BJ (cell line): ENCODE data around the gene PTPN7. TPM values are rescaled to one million over a fixed set of nuclear protein-coding genes. Genes with fewer than 3 reads are reported as not detected.

ENCODE experiments used
- CTCF ChIA-PET: fragments of 350-600 bp; formaldehyde crosslinking; extraction: SDS; loops from one replicate; lab custom pipeline; 2021; ENCODE audit warnings: antibody characterized with exemption, inconsistent platforms; lab: Yijun Ruan, JAX
- POLR2A ChIA-PET: fragments of 300-600 bp; sonication (Branson Sonifier 250); formaldehyde crosslinking; extraction: SDS; loops from one replicate; lab custom pipeline; 2021; ENCODE audit warnings: antibody characterized with exemption; lab: Charles Lee
- DNase-seq: peaks from one replicate; pipeline ENCODE4 v3.0.0-alpha.2; 2011; ENCODE audit warnings: low read depth
- H3K27me3 ChIP-seq: 2 replicates; pipeline ENCODE4 v1.6.0; 2011; ENCODE audit warnings: low read length; ENCODE audit not compliant: control insufficient read depth, insufficient read depth
- H3K36me3 ChIP-seq: 2 replicates; pipeline ENCODE4 v1.5.1; 2011; ENCODE audit warnings: low read length; ENCODE audit not compliant: control insufficient read depth, insufficient read depth
- H3K4me3 ChIP-seq: 2 replicates; pipeline ENCODE4 v1.5.1; 2011; ENCODE audit warnings: low read depth, mild to moderate bottlenecking, control low read depth, low read length
- polyA plus RNA-seq: library from polyadenylated mRNA; depleted of rRNA; stranded (reverse); fragments of >200 nt; gene quantifications from 2 replicates; pipeline ENCODE4 v1.2.3, GENCODE V29; 2011
- TF ChIP-seq, protein P1 (sequence below): IDR thresholded peaks from 2 replicates; pipeline ENCODE4 v1.5.1; 2011; ENCODE audit warnings: low read depth, mild to moderate bottlenecking, control low read depth, inconsistent platforms, low read length, moderate library complexity; ENCODE audit not compliant: insufficient read depth

The PTPN7 gene
- polyA plus RNA-seq, 1 experiment, result not detected

DNA sequence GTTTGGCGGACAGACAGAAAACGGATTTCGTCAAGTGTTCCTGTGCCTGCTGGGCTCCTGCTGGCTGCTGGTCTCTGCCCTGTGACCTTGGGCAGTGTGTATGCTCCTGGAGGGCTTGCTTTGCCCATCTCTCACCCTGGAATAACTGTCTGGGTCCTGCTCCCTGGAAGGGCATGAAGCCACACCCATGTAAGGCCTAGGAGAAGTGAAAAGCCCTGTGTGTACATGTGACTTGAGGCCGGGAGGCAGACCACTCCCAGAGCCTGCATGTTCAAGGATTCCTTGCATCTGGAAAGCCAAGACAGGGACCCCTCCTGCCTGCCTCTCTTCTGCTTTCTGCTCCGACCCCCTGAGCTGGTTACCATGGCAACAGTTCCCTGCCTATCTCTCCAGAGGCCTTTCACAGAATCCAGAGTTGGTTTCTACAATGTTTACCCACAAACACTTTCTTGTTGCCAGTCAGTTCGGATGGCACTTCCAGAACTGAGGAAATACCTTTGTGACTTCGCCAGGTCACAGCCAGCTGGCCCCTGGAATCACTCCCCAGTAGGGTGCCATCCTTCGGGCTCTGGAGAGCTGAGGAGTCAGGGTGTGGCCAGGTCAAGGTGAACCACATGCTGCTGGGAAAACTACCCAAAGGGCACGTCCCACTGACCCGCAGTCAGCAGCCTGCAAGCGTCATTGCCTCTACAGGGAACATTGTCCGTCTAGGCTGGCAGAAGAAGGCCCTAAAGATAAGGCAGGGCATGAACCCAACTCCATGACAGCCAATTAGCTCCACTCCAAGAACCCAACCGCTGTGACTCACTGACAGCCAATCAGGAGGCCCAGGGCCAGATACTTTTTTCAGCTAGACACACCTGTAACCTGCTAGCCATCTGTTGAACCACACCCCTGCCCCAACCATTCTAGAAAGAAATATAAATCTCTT is 52.3 kb downstream of the PTPN7 start:
- Histone ChIP-seq H3K4me3 (no peak overlapping the region), H3K27me3 (no peaks in the 10 kb centered on the region), H3K36me3 (no peaks in the 10 kb centered on the region)
- TF ChIP-seq, protein P1, sequence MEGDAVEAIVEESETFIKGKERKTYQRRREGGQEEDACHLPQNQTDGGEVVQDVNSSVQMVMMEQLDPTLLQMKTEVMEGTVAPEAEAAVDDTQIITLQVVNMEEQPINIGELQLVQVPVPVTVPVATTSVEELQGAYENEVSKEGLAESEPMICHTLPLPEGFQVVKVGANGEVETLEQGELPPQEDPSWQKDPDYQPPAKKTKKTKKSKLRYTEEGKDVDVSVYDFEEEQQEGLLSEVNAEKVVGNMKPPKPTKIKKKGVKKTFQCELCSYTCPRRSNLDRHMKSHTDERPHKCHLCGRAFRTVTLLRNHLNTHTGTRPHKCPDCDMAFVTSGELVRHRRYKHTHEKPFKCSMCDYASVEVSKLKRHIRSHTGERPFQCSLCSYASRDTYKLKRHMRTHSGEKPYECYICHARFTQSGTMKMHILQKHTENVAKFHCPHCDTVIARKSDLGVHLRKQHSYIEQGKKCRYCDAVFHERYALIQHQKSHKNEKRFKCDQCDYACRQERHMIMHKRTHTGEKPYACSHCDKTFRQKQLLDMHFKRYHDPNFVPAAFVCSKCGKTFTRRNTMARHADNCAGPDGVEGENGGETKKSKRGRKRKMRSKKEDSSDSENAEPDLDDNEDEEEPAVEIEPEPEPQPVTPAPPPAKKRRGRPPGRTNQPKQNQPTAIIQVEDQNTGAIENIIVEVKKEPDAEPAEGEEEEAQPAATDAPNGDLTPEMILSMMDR, result no peak
- DNase-seq, result no peak
- CTCF ChIA-PET, result interaction anchor here (1.0 to 4.3 kb wide), 5 partner anchors 10 to 102 kb away, joined by 3 to 36 read pairs (median 4); partner anchors contain the start of genes ELF3 and GPR37L1
- POLR2A ChIA-PET, result interaction anchor here (1.0 kb wide), 1 partner anchor 162 kb away, joined by 3 read pairs; the partner anchor contains the start of gene LMOD1

DNA sequence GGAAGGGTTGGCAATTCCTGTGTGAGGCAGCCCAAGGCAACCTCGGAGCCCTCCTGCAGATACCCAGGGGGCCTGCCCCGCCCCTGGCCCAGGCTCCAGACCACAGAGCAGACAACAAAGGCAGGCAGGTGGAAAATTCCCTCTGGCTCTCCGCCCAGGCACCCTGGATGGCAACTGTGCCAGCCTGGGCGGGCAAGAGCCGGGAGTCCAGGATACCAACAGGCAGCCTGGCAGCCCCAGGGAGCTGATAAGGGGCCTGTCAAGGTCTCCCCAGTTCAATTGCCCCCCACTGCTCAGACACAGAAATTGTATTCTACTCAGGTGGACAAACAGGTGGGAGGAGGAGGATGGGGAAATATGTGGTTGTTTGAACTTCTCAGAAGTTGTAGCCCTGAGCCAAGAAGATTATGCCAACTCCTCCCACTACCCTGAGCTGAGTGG is 53.1 kb downstream of the PTPN7 start:
- DNase-seq, result no peak
- H3K27me3 ChIP-seq, result no peaks in the 10 kb centered on the region
- ChIA-PET POLR2A (no interaction called here), CTCF (interaction anchor here (1.0 to 4.3 kb wide), 6 partner anchors 11 to 108 kb away, joined by 4 to 36 read pairs (median 6); partner anchors contain the start of genes ELF3 and GPR37L1)
- H3K4me3 ChIP-seq, result no peak overlapping the region
- H3K36me3 ChIP-seq, result no peaks in the 10 kb centered on the region
- TF ChIP-seq, protein P1, result no peak

DNA sequence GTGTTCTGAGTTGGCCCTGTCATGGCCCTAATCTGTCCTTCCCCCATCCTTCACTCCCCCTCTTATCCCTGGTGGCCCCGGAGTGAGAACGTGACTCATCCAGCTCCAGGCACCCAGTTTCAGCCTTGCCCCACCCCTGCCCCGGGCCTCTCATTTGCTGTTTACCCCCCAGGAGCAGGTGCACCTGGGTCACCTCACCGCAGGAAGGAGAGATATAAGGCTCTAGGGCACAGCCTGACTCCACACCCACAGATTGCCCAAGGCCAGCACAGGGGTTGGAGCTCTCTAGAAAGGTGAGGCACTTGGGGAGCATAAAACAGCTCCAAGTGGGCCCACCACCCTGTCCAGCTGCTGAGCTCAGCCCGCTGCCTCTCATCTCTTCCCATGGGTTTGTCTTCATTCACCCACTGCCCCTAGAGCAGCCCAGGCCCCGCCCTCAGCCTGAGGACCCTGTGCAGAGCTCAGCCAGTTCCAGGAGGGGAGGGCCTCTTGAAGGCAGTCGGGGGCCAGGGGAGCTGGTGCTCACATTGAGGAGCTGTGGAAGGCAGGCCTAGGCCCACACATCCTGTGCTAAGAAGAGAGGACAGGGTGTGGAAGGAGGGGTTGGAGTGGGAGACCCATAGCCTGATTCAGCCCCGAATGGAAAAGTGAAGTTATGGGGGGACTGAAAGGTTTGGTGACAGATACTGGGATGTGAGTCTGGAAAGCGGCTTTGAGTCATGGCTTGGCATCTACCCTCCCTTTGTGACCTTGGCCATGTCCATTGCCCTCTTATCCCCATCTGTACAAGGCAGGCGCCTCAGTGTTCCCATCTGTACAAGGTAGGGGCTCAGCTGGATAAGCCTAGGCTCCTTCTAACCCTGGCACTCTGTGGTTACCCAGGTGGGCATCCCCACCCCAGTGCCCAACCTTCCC is 53.8 kb downstream of the PTPN7 start:
- ChIA-PET CTCF (interaction anchor here (0.7 to 4.3 kb wide), 6 partner anchors 11 to 107 kb away, joined by 3 to 36 read pairs (median 6); partner anchors contain the start of genes ELF3 and GPR37L1), POLR2A (interaction anchor here (0.6 kb wide), 1 partner anchor 241 kb away, joined by 8 read pairs; no protein-coding TSS in a partner anchor)
- no peaks in the 10 kb centered on the region for H3K36me3 ChIP-seq
- H3K4me3 ChIP-seq, result no peak overlapping the region
- no peaks in the 10 kb centered on the region for H3K27me3 ChIP-seq
- DNase-seq, result no peak
- TF ChIP-seq, protein P1, result no peak

DNA sequence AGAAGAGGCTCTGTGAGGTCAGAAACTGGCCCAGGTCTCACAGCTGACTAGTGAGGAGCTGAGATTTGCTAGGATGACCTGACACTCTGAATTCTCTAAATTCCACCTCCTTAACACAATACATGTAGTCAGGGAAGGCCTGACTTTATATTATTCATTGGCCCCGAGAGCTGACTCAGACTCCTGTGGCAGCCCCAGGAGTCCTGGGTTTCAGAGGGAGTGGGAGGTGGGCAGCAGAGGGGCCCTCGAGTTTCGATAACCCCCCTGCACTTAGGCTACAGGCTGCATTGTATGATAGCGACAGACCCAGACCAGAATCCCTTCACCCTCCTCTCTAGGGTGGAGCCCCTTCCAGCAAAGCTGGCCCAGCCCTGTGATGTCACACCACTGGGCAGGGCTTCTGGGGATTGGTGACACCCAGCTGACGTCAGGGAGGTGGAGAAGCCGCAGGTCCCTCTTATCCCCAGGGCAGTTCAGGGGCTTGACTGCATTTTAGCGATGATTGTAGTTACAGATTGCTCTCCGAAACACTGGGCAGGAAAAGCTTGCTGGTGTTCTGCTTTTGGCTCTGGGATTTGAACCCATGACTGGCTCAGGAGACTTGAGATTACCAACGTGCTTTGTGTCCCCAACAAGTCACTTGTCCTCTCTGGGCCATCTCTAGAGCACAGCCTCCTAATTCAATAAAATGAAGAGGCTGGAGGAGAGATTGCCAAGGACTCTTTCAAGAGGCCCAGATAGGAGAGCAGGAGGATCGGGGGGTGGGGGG is 54.6 kb downstream of the PTPN7 start:
- Histone ChIP-seq H3K27me3 (no peaks in the 10 kb centered on the region), H3K4me3 (no peak overlapping the region), H3K36me3 (no peaks in the 10 kb centered on the region)
- TF ChIP-seq, protein P1, result no peak
- CTCF ChIA-PET, result interaction anchor here (0.7 to 4.3 kb wide), 5 partner anchors 12 to 106 kb away, joined by 3 to 36 read pairs (median 7); partner anchors contain the start of gene GPR37L1
- POLR2A ChIA-PET, result interaction anchor here (0.6 kb wide), 1 partner anchor 240 kb away, joined by 8 read pairs; no protein-coding TSS in a partner anchor
- no peak for DNase-seq
